Measurements from ENCODE around the gene CELF6.

DNA sequence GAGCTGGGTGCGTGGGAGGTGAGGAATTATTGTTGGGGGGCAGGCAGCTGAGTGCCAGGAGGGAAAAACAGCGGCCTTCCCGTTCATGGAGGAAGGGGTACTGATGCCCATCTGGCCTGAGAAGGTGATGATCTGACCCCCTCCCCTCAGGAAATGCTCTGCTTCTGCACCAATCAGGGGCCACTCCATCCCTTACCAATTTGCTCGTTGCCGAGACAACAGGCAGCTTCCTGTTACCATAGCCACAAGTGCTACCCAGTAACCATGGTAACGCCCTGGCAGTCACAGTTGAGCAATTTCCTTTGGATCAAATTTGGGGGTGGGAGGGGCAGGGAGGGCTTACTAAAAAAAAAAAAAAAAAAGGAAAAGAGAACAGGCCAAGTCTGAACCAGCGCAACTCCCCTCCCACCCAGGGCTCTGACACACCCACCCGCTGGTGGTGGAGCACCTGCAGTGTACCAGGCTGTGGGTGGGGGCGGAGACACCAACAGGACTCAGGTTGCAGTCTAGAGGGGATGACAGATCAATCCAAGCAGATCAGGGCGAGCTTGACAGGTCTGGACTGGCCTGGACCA, 13.7 kb downstream of the CELF6 start:
- TF ChIP-seq, protein P1, sequence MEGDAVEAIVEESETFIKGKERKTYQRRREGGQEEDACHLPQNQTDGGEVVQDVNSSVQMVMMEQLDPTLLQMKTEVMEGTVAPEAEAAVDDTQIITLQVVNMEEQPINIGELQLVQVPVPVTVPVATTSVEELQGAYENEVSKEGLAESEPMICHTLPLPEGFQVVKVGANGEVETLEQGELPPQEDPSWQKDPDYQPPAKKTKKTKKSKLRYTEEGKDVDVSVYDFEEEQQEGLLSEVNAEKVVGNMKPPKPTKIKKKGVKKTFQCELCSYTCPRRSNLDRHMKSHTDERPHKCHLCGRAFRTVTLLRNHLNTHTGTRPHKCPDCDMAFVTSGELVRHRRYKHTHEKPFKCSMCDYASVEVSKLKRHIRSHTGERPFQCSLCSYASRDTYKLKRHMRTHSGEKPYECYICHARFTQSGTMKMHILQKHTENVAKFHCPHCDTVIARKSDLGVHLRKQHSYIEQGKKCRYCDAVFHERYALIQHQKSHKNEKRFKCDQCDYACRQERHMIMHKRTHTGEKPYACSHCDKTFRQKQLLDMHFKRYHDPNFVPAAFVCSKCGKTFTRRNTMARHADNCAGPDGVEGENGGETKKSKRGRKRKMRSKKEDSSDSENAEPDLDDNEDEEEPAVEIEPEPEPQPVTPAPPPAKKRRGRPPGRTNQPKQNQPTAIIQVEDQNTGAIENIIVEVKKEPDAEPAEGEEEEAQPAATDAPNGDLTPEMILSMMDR (IDR thresholded peaks at IDR 0.05): no peak
- TF ChIP-seq POLR2A (IDR thresholded peaks at IDR 0.05): no peak
- no peak for TF ChIP-seq EP300 (IDR thresholded peaks at IDR 0.05)
